ENCODE measurements around the gene GRIK4. TPM values are rescaled to one million over a fixed set of nuclear protein-coding genes. Genes with fewer than 3 reads are reported as not detected.

The GRIK4 gene
- total and polyA plus RNA-seq, 2 donors (not counting 3 experiments of a cell fraction or from before 2014, with no cell fraction given), result 0.81 to 1.6 TPM

DNA sequence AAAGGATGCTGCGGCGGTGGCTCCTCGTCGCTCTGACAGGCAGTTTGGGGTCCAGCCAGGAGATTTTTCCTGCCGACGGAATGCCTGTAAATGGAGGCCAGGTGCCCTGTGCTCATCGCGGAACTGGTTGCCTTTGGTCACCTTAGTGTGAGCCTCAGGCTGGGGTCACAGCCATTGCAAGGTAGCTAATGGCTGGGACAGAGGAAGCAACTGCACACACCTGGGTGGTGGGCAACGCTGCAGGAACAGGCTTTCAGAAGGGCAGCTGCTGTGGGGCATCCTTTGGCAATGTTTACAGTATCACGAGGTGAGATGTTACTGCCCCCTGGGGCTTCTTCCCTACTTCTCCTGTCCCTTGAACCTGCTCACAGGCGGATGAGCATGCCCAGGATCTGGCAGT, 205.5 kb downstream of the GRIK4 start:
- DNase-seq (ENCODE audit: low read depth, low spot score), result no peak
- no peak overlapping the region for H3K4me3 ChIP-seq (replicated peaks in 1 of 3; ENCODE audit: insufficient read depth in 1 of 3, low read depth in 1 of 3, low read length in 3 of 3)
- no peaks in the 10 kb centered on the region for H3K9me1 ChIP-seq (replicated peaks; ENCODE audit: control insufficient read depth, extremely low read depth, insufficient read depth, low read length)
- peaks cover 8% of the 10 kb centered on the region for H3K4me1 ChIP-seq (ENCODE audit: control insufficient read depth, extremely low read depth, insufficient read depth, low read length)
- no peaks in the 10 kb centered on the region for H3K36me3 ChIP-seq (ENCODE audit: control insufficient read depth in 2 of 2, extremely low read depth in 1 of 2, insufficient read depth in 2 of 2, low read length in 2 of 2)
- H3K27me3 ChIP-seq (ENCODE audit: control insufficient read depth in 2 of 2, insufficient read depth in 2 of 2, low read length in 2 of 2), result peaks cover 2 to 5% of the 10 kb centered on the region in 2 experiments
- H3K9me3 ChIP-seq (replicated peaks; ENCODE audit: control insufficient read depth, insufficient read depth, low read length), result no peaks in the 10 kb centered on the region
- FAIRE-seq, result no peak
- POLR2A ChIA-PET, result no interaction called here
- TF ChIP-seq POLR2AphosphoS5 (IDR thresholded peaks at IDR 0.05; ENCODE audit: insufficient read depth, low read depth, low read length) (no peak), GATA2 (IDR thresholded peaks at IDR 0.05; ENCODE audit: insufficient read depth, insufficient read length, low read depth, low read length) (no peak), JUN (IDR thresholded peaks at IDR 0.05; ENCODE audit: borderline replicate concordance, insufficient read depth, insufficient read length, low read depth) (no peak), MYC (IDR thresholded peaks at IDR 0.05; ENCODE audit: low read depth, low read length) (no peak), POLR2A (IDR thresholded peaks at IDR 0.05; ENCODE audit: low read depth, low read length) (no peak), EZH2 (IDR thresholded peaks at IDR 0.05; ENCODE audit: borderline replicate concordance, low read depth, low read length, severe bottlenecking) (no peak), FOS (IDR thresholded peaks at IDR 0.05; ENCODE audit: borderline replicate concordance, insufficient read depth, low read length) (no peak)
- TF ChIP-seq, protein P1, sequence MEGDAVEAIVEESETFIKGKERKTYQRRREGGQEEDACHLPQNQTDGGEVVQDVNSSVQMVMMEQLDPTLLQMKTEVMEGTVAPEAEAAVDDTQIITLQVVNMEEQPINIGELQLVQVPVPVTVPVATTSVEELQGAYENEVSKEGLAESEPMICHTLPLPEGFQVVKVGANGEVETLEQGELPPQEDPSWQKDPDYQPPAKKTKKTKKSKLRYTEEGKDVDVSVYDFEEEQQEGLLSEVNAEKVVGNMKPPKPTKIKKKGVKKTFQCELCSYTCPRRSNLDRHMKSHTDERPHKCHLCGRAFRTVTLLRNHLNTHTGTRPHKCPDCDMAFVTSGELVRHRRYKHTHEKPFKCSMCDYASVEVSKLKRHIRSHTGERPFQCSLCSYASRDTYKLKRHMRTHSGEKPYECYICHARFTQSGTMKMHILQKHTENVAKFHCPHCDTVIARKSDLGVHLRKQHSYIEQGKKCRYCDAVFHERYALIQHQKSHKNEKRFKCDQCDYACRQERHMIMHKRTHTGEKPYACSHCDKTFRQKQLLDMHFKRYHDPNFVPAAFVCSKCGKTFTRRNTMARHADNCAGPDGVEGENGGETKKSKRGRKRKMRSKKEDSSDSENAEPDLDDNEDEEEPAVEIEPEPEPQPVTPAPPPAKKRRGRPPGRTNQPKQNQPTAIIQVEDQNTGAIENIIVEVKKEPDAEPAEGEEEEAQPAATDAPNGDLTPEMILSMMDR (IDR thresholded peaks at IDR 0.05; ENCODE audit: extremely low read depth in 1 of 2, insufficient read depth in 1 of 2, low read depth in 1 of 2, low read length in 2 of 2), result no peak
- TF ChIP-seq, protein P2, sequence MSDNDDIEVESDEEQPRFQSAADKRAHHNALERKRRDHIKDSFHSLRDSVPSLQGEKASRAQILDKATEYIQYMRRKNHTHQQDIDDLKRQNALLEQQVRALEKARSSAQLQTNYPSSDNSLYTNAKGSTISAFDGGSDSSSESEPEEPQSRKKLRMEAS (IDR thresholded peaks at IDR 0.05; ENCODE audit: insufficient read depth, insufficient read length), result no peak
- H3K9ac ChIP-seq (replicated peaks; ENCODE audit: extremely low read depth, insufficient read depth, low read length), result no peak overlapping the region
- H2AFZ ChIP-seq (ENCODE audit: low read depth, low read length), result no peak overlapping the region
- no peaks in the 10 kb centered on the region for H3K79me2 ChIP-seq (ENCODE audit: control insufficient read depth, insufficient read depth, low read length)
- no peak overlapping the region for H3K27ac ChIP-seq (ENCODE audit: insufficient read depth, low read depth, low read length)
- CTCF ChIA-PET, result interaction anchor here (1.6 to 2.5 kb wide), 3 partner anchors 23 to 33 kb away, joined by 3 to 23 read pairs (median 7); no protein-coding TSS in a partner anchor
- intact Hi-C loops (cut with micrococcal nuclease) (no loop called here), dilution Hi-C loops (cut with MboI; ENCODE audit: extremely low pct_ligation_motif_present, low sequenced_read_pairs) (no loop called here)
- no TSS peak for BruUV-seq (replicated peaks)
- no peaks in the 10 kb centered on the region for H4K20me1 ChIP-seq (replicated peaks; ENCODE audit: control insufficient read depth, extremely low read depth, insufficient read depth, low read length)
- H3K4me2 ChIP-seq (ENCODE audit: insufficient read depth, low read length), result no peak overlapping the region
